SHP77 treated with DMSO at 0.1 percent for 48 hours (cell line): ENCODE results near the gene HS6ST3.
"Not testable (repeated sequence)": the region's sequence is repeated elsewhere in the genome, so short reads cannot be mapped to it uniquely, and the experiment has no call there.

ENCODE experiments used
- DNase-seq: peaks from one replicate; lab custom pipeline; 2025; lab: John Stamatoyannopoulos, UW

HS6ST3 gene

DNA sequence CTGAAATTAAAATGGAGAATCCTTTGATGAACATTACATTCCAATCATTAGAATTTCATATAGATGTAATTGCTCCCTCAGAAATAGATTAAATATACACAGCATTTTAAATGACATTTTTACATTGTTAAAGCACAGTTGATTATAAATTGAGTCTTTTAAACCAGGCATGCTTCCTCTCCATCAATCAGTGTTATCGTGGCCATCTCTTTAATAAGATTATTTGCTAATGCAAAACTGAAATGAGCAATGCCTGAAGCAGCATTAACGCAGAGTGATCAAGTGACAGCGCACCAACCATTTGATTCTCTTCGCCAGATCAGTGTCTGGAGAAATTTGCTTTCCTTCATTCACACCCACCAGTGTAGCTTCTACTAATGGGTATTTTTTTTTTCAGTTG lies 644.6 kb downstream of the HS6ST3 start:
- no peak for DNase-seq

DNA sequence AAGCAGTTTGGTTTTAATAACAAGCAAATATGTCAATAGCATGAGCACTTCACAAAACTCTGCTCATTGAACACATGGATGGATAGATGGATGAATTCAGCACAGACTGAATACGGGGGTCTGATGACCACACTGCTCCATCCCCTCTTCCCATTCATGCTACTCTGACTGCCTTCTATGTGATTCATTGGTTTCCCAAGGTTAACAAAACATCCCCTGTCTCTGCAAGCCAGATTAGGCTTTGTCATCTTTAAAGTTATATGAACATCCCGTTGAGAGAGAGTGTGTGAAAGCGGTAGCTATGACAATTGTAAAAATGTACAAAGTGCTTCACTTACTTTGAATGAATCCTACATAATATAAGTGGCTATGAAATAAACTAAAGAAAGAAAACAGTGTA lies 651.9 kb downstream of the HS6ST3 start:
- no peak for DNase-seq

DNA sequence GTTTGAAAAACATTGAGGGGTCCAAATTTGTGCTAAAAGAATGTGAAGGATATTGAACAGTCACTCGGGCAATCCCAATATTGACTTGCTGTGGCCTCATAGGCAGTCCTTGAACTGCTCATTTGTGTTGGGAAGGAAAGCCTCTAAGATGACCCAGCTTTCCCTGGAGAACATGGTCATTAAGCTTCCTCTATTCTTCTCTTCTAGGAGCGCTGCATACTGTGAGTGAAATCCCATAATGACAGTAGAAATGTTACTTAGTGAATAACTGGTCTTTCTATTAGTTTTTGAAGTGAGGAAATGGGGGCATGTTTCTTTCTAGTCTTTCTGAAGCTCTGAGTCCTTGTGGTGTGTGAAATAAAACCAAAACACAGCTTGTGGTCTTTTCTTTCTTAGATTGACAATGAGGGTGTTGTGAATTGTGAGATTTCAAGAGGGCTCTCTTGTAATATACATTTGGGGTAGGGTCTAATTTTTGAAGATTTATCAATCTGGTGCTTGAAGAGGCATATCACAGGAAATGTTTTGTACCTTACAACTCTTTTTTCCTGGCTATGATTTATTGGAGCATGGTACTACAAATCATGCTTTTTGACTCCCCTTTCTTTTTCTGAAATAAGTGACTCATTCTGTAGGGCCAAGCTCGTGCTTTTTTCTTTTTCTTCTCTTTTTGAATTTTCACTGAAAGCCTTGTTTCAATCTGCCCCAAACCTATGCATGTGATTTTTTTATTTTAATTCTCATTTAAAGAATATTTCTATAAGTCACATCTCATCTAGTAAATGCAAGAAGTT lies 653.6 kb downstream of the HS6ST3 start:
- no peak for DNase-seq

DNA sequence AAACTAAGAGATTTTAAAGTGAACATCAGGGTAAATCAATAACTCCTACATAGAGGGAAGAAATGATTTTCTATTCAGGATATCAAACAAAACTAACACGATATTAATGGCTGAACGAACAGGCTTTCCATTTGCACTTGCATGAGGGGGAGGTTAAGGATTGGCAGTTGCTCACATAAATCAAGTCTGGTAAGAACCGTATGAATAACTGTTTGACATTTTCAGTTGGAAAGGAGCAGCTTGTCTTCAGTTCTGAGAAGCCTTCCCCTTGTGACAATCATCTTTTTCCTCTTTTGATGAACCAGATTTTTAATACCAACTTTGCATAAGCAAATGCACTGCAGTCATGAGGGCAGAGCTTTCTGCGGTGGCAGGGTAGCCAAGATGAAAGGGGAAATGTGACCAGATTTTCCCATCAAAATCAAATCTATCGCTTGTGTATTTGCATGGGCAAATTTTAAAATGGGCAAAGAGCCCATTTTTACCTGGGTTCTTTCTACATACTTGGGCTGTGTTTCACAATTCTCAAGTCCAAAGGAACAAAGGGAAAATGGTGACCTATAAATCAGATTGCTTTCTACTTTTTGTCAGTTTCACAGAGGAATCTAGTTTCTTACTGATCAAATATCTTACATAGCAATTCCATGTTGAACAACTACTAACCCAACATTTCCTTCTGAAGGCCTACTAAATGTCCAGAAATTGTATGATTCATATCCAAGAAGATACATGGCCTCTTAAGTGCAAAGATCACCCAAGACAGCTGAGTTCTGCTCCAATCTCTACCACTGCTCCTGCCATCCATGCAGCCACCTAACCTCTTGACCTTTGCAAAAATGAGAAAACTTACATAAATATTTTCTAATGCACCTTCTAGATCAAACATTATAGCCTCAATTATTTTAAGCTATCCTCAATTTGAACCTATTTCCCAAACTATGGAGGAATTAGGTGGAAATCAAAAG lies 654.7 kb downstream of the HS6ST3 start:
- no peak for DNase-seq

DNA sequence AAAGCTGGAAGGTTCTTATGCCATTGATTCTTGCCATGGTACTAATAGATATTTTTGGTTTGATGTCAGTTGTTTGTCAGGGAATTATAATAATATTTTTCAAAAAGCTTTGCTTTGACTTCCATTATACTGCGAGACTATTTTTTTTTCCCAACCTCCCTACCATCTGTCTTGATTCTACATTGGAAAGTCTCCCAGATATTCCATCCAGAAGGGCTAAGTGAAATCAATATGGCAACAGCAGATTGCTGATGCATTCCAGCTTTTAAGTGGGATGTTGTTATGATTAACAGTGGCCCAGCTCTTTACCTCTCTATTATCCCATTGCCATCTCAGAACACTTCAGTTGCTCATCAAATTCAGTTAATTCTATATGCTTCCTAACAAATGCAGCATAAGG lies 657.0 kb downstream of the HS6ST3 start:
- no peak for DNase-seq

DNA sequence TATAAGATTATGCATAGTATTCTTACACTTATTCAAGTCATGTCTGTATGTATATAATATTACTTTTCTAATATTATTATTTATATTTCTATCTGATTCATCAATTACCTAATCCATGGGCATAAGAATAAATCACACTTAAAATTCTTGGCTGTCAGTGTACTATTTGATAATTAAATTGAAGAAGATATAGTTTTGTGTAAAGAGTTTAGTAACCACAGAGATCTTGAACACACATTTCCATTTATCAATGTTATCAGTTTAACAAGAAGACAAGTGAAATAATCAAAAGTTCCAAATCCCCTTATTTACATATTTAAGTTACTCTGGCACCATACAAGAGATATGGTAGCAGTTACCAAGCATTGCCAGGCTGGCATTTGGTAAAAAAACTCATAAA lies 659.9 kb downstream of the HS6ST3 start:
- DNase-seq: no peak

DNA sequence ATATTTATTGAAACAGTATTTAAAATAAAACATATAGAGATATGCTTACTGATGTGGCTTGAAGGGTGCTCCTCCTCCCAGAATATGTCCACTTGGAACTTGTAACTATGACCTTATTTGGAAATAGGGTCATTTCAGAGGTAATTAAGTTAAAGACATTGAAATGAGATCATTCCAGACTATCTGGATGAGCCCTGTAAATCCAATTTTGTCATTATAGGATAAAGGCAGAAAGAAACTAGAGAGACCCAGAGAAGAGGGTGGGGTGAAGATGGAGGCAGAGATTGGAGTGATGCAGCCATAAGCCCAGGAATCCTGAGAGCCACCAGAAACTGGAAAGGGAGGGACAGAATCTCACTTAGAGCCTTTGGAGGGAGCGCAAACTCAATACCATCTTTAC lies 661.2 kb downstream of the HS6ST3 start:
- no peak for DNase-seq

DNA sequence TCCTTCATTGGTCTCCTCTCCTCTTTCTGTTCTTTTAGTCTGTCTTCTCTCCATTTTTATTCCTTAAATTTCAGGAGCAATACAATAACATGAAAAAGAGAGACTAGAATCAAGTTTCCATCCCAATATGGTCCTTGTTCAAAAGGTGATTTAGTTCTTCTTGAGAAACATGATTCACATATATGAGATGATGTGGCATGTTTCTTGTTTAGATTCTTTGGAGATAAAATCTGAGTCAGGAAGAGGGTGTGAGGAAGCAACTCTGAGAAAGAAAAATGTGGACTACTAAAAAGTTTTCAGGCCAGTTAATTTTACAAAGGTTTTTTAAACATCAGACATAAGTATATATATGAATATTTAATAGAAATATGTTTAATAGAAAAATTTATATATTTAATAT lies 673.0 kb downstream of the HS6ST3 start:
- no peak for DNase-seq

DNA sequence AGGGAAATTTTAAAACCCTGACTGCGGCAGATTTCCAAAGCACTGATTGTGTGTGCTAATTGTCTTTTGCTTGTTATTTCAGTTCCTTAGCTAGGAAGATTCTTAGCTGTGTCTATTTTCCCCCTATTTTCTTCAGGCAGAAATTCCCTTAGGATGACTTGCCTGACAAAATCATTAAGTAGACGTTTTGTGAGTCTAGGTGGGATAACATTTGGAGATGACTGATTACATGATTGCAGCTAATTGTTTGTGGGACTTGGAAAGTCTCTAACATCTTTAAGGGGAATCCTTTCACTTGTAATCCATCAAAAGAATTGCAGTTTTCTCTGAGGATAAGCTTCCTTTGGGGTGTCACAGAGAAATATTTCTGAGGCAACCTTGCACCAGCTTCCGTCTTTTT lies 676.4 kb downstream of the HS6ST3 start:
- no peak for DNase-seq

DNA sequence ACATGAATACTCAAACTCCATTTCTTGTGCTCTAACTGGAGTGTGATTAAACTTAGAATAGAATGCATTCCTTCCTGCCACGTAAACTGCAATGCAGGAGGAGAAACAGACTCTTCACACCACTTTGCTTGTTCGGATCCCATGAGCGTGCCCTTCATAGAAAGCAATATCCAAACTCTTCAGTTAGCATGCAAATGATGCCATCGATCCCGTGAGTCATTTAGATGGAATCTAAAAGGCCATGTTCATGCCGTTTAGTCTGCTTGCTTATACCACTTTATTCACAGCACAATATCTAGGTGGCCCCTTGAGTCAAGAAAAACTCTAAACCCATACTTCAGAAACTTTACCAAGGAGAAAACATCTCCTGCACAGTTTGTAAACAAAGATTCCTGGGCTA lies 678.6 kb downstream of the HS6ST3 start:
- no peak for DNase-seq

DNA sequence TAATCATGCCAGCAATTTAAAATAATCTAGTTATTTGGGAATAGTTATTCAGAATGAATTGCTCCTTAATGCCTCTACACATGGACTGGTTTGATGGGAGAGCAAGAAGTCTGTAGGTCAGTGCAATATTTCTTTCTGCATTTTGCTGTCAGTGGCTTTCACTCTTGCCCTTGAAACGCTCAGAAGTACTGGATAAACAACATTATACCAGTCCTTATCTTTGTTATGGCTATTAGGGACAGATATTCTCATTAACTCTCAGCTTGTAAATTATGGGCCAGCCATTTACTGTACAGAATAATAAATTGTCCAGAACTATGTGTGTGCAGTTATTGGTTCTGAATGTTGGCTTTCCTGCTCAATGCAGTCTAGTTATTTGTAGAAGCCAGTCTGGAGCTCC lies 680.0 kb downstream of the HS6ST3 start:
- no peak for DNase-seq

DNA sequence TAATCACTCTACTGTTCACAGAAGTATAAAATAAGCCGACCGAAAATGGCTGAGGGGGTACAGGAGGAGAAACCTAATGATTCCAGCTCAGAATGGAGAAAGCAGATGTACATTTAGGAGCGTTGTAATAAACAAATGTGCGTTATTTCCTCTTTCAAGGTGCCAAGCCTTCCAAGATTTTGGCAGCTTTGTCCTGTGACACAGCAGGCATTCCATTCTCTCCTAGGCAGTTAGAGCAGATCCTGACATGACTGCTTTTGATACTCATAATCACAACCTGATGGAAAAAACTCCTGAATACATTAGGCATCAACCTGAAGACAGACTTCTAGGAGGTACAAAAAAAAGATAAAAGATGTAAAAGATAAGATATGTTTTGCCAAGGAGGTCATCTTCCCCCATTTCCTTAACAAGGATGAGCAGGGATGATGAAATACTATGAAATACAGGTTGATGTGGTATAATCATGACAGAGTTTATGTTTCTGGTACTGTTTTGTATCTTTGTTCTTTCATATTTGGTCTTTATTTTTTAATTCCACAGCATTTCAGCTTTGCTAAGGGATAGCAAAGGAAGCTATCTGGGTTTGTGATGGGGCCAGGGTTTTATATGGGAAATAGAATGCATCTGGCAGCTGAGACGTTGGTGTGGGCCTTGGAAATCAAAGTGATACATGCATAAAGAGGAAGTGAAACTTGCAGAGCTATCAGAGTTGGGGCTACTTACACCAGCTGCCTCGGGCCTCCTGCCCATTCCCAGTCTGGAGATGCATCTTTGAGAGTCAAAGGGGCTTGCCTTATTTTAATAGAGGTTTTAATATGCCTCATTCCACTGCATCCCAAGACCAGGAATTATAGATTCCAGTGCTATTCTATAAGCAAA lies 681.8 kb downstream of the HS6ST3 start:
- no peak for DNase-seq

DNA sequence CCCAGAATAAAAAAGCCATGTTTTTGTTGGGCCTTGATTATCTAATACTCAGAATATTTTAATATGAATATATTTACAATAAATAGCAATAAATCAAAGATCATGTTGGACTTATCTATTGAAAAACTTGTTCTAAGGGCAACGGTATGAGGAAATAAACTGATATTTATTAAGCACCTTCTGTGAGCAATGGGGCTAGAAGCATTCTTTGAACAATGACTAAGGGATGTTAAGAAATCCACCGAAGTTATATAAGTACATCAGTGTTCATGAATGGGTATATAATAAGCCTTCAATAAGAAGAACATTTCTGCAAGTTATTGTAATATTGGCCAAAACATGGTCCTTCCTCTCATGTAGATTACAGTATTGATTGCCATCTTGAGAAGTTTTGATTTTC lies 682.5 kb downstream of the HS6ST3 start:
- no peak for DNase-seq

DNA sequence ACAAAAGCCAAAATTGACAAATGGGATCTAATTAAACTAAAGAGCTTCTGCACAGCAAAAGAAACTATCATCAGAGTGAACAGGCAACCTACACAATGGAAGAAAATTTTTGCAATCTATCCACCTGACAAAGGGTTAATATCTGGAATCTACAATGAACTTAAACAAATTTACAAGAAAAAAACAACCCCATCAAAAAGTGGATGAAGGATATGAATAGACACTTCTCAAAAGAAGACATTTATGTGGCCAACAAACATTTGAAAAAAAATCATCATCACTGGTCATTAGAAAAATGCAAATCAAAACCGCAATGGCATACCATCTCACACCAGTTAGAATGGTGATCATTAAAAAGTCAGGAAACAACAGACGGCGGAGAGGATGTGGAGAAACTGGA lies 688.4 kb downstream of the HS6ST3 start:
- DNase-seq: not testable (repeated sequence)

DNA sequence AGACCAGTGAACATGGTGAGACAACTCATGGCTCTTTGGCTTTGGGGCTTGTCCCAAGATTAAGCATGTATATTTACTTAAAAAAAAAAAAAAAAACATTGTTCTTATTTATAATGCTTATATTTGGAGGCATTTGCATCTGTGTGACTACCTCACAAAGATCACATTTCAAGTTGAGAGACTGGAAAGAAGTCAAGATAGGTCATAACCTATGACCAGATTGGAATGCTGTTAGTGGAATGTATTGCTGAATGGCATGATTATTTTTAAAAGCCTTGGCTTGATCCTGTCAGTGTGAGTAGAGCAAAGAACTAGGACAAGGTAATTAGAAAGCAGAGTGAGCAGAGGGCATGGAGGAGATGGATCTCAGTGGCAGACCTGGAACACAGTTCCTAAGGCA lies 689.8 kb downstream of the HS6ST3 start:
- DNase-seq: no peak

DNA sequence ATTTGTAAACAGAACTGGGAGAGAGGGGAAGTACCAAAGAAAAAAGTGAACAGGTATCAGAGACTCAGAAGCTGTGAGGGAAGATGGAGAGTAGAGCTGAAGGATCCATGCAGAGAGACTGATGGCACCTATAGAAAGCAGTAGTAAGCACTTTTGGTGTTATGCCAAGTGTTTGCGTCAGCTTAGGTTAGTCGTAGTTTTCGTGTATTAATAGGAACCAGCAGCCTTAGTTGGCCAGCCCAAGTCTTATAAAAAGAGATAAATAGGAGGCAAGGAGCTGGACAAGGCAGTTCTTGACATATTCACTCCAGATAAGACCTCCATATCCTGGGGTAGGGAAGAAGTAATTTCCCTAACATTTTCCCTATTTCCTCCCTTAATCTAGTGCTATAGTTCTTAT lies 690.2 kb downstream of the HS6ST3 start:
- DNase-seq: no peak

DNA sequence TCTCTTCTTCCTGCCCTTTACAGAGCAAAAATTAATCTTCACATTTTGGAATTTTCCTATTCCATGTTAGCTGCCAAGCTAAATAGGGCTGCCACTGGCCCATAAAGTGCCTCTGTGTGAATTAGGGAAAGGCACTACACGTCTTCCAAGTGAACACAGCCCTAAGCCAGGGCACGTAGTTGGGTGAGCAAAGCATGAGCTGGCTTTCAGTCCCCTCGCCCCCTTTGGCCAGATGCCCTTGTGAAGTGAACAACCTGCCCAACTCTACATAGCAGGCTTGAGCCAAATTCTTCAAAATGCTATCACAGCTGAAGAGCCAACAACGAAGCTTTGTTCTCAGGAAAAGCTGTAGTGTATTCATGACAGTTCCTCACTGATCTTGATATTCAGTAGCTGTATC lies 691.2 kb downstream of the HS6ST3 start:
- no peak for DNase-seq

DNA sequence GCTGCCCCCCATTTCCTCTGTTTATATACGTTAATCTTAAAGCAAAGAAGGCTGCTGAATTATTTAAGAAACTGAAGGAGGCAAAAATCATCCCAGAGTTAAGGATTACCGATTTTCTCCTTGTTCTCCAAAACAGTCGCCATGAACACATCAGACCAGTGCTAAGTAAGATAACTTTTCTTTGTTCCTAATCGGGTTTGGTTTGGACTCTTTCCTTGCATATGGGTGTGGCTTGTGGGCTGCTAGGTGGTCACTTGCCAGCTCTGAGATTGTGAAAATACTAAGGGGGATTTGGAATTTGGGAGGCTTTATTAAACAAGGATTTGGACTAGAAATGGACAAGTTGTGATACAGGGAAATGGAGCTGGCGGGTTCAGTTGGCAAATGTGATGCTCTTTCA lies 692.3 kb downstream of the HS6ST3 start:
- DNase-seq: no peak

DNA sequence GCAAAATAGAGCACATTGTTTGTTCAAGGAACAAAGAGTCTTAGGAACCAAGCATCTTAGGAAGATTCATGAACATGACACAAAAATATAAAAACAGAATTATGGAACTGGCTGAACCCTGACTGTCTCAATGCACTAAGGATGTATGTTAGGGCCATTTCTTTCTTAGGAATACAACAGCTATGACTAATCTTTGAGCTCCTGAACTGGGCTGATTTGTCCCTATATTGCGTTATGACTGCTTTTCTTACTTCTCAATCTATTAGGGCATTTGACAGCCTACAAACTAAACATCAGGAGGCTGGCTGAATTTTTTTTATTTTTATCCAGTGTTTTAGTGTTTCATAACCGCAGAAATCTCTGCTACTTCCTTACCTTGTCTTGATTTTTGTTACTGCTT lies 693.1 kb downstream of the HS6ST3 start:
- DNase-seq: no peak

DNA sequence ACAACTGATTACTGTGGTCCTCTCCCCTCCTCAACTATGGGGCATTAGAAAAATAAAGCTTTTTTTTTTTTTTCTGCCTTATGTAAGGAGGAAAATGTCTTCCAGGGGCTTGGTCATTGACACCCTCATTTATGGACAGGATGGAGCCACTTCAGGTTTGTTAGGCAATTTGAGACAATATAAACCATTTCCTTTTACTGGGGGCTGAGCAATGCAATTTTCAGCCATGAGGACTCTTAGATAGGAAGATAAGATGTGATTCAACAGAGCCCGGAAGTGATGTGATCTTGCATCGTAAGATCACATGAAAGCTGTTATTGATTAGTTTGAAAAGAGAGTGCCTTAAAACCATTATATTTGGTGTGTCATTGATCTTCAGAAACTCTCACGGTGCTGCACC lies 693.6 kb downstream of the HS6ST3 start:
- no peak for DNase-seq

DNA sequence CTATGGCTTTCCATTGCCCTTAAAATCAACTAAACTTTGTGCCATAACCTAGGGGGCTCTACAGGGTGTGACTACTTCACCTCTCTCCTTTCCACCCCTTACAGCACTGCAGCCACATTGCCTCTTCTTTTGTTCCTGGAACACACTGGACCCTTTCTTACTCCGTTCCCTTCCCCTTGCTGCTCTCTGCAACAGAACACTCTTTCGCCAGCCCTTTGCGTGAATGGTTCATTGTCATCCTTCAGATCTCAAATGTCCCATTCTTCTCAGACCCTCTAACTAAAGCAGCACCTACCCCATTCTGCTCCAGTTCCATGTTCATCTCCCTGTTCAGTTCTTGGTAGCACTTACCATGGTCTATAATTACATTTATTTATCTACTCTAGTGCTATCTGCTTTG lies 696.1 kb downstream of the HS6ST3 start:
- no peak for DNase-seq

DNA sequence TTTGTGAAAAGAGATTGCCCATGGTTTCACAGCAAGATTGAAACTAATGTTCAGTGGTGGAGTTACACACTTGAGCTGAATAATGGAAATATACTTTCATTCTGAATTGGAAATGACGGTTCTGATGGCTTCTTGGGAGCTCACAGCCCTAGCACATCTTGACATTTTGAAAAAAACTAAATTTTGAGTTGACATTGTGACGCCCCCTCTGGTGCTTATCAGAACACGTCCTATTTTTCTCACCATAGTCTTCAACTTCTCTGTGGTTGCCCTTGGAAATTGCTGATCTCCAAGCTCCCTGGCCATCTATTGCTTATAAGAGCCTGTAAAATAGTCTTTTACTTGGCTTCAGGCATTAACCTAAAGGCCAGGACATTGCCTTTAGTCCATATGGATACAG lies 702.3 kb downstream of the HS6ST3 start:
- DNase-seq: no peak
